DMS114 treated with DMSO at 0.1 percent for 48 hours (cell line): Measurements from ENCODE around the gene USB1.

Experiments used
- DNase-seq: peaks from one replicate; lab custom pipeline; 2025; ENCODE audit not compliant: unreplicated experiment; lab: John Stamatoyannopoulos, UW

Gene USB1

DNA sequence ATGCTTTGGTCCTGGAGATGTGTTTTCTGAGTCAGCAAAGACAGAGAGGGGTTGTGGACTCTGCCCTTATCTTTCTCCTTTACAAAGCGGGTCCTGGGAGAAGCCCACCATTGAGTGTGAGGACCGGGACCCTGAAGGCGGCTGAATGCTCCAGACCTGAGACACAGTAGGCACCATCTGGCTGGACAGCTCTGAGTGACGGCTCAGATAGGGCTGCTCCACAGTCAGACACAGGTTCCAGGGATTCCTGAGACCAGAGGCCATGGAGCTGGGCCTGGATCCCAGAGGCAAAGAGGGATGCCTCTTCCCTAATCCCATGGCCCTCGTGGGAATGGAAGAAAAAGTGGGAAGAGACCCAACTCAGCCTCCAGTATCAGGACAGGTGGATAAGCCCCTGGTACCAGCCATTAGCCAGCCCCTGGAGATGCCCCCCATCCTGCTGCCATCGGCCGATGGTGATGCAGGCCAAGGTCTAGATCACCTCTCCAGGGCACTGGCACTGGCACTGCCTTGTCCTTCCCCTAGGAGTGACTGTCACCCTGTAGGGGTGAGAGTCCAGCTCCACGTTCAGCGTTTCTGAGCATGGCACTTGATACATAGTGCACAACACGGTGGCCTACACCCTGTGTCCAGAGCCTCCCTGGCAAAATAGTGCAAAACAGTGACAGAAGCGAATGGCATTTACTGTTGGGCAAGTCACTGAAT is 29.1 kb downstream of the USB1 start:
- DNase-seq: no peak

DNA sequence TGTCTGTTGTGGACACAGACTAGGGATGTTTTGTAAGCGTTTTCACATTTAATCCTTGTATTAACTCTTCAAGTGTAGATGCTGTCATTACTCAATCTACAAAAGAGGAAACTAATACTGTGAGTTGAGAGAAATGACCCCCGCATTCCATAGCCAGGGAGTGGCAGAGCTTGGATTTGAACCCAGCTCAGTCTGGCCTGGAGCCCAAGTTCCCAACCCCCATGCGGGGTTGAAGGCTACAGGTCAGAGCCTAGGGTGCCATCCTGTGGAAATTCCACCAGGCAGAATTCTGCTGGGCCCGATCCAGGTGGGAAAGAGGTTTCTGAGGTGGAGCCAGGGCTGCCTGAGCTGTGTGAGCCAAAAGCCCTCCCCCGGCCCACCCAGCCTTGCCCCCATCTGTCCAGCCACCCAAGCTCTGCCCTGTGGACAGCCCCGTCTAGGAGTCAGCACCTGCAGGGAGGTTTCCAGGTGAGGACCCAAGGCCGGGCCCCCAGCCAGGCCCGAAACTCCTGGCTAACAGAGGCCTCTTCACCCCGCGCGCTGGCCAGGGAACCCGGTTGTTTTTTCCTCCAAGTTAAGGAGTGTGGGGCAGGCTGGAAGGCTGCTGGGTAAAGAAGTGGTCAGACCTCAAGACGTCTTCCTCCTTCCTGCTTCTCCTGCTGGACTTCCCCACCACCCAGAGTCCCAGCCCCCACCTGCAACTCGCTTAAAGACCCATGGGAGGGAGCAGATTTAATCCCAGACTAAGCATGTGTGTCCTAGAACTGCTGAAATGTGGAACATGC is 30.0 kb downstream of the USB1 start:
- no peak for DNase-seq

DNA sequence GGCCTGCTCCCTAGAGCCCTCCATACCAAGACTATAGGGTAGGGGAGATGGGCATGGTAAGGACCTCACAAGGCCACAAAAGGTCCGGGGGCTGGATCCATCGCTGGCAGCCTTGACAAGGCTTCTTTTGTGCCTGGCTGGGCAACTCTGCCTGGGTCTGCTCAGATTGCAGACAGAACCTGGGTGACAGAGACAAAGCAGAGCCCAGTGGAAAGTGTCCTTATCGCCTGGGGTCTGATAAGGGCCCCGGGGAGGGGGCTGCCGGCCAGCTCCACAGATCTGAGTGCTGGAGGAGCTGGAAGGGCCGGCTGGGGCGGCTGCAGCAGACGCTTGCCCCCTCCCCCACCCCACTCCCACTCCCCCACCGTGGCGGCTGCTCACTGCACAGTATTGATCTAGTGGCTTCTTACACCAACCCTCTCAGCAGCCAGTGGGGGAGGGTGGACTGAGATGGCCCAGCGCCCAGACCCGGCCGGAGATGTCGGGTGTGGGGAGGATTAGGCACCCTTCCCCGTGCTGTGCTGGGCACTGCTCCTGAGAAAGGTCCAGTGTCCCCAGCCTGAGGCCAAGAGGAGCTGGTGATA is 31.6 kb downstream of the USB1 start:
- DNase-seq: no peak

DNA sequence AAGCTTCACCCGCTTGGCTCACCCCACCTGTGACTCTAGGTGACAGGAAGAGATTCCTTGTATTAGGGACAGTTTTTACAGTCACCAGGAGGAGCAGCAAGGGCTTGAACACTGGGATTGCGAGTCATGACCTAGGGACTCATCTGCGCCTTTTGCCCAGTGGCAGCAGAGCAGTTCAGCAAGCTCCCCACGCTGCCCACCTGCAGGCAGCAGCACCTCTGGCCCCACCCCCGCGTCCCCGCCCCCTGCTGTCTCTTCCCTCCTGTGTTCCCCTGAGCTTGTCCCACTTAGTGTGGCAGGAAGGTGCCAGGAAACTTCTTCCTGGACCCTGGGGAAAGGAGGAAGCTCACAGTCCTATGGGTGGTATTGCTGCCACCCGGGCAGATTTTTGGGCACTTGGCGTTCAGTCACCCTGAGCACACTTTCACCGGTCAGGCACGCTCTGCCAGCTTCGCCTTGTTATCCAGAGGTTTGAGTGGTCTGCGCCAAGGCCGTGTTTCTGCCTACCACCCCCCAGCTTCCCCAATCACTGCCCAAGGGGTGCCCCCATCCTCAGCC is 33.0 kb downstream of the USB1 start:
- no peak for DNase-seq

DNA sequence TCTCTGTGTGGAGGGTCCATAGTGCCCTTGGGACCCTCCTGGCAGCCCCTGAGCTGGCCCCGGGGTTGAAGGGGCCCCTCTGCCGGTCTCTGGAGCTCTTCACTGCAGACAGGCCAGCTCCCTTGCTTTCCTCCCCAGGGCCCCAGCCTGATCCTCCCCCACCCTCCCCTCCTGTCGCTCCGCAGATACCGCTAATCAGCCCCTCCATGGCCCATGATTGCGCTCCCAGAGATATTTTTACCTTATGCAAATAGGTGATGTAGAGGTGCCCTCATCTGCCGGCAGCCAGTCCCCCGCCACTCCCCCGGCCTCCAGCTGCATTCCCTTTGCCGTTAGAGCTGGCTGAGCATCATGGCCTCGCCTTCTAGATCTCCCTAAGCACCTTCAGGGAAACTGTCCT is 33.6 kb downstream of the USB1 start:
- no peak for DNase-seq

DNA sequence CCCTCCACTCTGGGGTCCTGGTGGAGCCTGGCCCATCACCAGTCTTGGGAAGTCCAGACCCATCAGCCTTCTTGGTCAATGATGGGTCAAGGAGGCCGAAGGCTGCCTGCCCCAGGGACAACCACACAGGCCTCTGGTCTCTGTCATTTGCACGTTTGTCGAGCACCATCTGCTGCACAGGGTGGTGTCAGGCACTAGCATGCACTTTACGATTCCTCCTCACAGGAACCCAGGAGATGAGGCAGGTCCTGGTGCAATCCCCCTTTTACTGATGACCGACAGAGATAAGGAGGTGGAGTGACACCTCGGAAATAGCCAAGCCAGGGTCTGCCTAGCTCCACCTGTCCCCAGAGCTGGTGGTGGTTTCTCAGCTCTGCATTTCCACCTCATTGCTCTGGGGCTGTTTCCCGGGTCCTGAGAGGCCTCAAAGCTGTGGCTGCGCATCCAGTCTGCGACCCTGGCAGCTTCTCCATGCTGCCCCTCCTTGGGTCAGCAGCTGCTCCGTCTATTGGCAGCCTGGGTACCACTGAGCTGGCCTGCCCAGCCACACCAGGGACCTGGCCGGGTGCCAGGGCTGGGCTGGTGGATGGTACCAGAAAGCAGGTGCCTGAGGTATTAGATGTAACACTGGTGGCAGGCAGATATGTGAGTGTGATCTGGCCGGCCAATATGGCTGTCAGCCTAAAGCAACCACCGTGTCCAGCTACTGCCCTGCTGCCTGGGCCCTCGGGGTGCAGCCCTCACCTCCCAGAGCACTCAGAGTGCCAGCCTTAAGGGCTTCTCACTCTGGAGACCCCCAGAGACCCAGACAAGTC is 34.4 kb downstream of the USB1 start:
- DNase-seq: no peak

DNA sequence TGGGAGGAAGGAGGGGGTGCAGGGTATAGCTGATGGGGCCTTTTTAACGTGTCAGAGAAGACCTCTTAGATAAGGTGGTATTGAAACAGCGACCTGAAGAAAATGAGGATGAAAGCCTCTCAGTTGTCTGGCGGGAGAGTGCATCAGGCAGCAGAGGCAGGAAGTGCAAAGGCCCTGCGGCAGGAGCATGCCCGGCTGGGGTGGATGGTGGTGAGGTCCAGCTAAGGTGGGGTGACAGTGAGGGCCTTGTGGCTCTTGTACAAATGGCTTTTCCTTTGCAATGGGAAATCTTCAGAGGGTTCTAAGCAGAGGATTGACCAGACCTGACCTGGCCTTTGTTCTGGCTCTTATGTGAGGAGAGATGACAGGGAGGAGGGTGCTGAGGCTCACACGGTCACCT is 35.7 kb downstream of the USB1 start:
- DNase-seq: no peak

DNA sequence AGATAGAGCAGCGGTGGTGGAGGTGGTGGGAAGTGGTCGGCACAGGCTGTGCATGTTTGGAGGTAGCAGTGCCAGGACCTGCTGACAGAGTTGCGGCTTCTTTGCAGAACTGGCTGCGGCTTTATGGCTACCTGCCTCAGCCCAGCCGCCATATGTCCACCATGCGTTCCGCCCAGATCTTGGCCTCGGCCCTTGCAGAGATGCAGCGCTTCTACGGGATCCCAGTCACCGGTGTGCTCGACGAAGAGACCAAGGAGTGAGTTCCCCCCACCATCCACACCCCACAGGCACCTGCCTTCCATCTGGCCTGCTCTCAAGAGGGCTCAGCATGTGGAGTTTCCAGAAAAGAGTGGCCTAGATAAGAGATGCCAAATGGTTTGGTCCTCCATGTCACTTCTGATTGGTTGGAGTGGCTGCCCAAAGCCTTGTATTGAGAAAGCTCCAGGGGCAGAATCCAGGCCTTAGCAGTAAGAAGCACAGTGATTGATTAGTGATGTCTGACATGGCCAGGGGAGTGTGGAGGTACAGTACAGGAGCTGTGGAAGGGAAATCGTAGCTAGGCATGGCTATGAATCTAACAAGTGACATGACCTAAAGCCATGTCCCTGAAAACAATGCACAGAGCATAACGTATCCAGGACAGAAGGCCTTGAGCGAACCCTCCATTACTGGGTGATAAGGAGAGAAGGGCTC is 36.3 kb downstream of the USB1 start:
- DNase-seq: no peak

DNA sequence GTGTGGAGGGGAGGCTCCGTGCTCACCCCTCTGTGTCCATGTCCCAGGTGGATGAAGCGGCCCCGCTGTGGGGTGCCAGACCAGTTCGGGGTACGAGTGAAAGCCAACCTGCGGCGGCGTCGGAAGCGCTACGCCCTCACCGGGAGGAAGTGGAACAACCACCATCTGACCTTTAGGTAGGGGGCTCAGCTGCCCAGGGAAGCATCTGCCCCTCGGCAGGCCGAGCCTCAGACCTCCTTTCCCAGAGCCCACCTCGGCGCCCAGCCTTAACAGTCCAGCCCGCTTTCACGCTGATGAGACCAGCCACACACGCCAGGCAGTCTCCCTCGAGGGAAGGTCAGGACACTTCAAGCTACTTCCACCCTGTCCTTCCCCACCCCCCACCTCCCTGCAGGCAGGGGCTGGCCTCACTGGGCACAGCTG is 37.0 kb downstream of the USB1 start:
- no peak for DNase-seq

DNA sequence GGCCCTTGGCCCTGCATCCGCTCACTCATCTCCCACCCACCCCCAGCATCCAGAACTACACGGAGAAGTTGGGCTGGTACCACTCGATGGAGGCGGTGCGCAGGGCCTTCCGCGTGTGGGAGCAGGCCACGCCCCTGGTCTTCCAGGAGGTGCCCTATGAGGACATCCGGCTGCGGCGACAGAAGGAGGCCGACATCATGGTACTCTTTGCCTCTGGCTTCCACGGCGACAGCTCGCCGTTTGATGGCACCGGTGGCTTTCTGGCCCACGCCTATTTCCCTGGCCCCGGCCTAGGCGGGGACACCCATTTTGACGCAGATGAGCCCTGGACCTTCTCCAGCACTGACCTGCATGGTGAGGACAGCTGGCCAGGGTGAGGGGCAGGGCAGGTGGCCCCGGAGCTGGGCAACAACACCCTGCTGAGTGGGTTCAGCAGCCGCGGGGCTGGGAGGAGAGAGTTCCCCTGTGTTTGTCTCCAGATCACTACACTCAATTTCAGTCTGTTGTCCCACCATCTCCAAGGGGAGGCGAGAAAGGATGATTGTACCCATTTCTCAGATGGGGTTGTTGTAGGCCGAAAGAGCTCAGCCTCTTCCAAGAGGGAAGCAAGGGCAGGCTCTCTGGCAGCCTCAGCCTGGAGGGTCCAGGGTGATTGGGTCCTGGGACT is 38.8 kb downstream of the USB1 start:
- DNase-seq: no peak

DNA sequence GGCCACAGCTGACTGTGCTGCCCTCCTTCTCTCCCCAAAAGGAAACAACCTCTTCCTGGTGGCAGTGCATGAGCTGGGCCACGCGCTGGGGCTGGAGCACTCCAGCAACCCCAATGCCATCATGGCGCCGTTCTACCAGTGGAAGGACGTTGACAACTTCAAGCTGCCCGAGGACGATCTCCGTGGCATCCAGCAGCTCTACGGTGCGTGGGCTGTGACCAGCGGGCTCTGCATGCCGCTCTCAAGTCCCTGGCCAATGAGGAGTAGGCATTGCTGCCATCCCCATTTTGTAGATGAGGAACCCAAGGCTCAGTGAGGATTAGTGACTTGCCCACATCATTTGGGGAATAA is 39.3 kb downstream of the USB1 start:
- no peak for DNase-seq

DNA sequence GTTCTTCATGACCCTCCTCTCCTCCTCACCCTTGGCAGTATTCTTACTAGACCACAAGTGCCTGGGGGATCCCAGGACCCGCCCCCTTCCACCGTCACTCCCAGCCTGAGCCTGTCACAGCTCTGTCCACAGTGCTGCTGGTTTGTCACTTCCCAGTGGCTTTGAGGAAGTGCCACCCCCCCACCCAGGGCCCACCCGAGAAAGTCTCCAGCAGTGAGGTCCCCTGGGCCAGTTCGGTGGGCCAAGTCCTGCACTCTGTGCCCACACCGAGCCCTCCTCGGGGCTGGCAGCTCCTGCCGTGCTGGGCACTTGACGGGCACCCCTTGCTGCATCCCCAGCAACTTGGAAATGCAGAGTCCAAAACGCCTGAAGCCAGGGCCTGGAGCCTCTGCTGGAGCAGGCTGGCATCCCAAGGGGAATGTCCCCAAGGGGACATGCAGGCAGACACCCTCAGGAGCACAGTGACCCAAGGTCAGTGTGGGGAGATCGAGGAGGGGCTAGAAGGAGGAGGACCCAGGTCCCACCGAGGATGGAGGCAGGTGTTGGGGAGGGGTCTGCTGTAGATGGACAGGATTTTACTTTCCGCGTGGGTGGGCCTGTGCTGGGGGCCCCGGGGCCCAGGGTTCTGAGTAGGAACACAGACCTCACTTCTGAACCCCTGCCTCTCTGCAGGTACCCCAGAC is 39.9 kb downstream of the USB1 start:
- DNase-seq: no peak

DNA sequence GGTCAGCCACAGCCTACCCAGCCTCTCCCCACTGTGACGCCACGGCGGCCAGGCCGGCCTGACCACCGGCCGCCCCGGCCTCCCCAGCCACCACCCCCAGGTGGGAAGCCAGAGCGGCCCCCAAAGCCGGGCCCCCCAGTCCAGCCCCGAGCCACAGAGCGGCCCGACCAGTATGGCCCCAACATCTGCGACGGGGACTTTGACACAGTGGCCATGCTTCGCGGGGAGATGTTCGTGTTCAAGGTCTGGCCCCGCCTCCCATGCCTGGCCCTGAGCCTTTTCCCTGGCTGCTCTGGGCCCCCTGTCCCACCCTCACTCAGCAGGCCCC is 40.4 kb downstream of the USB1 start:
- DNase-seq: no peak

DNA sequence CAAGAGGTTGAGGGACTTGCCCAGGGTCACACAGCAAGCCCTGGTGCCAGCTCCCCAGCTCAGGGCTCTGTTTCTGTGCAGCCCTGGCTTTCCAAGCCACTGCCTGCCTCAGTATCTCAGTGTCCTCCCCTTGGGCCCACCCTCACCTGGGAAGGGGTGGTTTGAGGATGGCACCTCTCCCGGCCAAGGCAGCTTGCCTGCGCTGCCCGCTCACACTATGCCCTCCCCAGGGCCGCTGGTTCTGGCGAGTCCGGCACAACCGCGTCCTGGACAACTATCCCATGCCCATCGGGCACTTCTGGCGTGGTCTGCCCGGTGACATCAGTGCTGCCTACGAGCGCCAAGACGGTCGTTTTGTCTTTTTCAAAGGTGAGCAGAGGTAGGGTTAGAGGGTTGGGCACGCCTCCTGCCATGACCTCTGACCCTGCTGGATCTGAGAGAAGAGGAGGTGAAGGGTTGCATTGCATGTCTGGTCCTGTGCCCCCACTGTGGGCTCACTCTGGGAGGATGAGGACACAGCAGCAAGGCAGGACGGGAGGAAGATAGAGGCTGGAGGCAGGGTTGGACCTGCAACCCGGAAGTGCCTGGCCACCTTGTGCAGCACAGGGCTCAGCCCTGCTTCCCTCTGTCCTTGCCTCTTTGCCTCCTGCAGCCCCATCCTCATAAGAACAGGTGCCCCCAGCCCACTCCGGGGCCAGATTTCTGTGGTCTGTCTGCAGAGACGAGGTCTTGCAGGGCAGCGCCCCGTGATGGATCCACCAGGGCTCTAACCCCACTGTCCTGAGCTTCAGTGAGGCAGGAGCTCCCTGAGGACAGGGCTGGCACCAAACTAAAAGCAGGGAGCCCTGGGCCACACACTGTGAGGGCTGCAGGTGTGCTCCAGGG is 41.0 kb downstream of the USB1 start:
- DNase-seq: no peak

DNA sequence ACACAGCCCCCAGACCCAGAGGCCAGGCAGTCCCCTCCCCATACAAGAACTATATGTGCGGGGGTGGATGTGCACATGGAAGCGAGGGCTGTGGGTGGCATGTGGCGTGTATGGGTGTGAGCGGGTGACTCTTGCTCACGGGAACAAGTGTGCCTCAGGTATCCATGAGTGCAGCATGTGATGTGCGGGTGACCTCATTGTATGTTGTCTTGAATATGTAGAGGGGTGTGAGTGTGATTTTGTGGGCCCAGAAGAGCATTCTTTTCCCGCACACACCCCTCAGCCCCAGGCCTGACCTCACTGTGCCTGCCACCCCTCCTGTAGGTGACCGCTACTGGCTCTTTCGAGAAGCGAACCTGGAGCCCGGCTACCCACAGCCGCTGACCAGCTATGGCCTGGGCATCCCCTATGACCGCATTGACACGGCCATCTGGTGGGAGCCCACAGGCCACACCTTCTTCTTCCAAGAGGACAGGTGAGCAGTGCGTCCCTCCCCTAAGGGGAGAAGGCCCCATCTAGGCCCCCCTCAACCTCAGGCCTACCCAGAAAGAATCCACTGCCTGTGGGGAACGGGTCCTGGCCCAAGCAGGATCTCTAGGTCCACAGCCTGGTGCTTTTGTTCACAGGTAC is 41.8 kb downstream of the USB1 start:
- DNase-seq: no peak

DNA sequence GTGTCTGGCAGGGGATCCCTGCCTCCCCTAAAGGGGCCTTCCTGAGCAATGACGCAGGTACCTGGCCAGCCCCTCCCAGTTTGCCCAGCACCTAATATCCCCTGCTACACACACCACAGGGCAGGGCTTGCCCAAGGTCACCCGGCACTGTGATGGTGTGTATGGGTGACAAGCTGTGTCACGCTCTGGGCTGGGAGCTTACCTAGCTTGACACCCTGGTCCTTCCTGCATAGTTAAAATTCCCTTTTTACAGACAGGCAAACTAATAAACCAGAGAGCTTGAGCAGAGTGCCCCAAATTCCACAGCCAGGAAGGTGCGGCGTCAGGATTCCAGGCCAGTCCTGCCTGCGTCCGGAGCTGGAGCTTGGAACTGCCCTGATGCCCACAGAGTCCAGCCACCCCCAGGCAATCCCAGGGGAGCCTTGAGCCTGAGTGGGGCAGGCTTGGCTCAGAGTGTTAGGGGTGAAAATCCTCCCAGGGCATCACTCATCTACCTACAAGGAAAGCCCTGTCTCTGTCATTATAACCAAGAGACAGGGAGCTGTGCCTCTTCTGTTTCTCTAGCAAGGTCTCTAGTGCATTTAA is 42.5 kb downstream of the USB1 start:
- DNase-seq: no peak

DNA sequence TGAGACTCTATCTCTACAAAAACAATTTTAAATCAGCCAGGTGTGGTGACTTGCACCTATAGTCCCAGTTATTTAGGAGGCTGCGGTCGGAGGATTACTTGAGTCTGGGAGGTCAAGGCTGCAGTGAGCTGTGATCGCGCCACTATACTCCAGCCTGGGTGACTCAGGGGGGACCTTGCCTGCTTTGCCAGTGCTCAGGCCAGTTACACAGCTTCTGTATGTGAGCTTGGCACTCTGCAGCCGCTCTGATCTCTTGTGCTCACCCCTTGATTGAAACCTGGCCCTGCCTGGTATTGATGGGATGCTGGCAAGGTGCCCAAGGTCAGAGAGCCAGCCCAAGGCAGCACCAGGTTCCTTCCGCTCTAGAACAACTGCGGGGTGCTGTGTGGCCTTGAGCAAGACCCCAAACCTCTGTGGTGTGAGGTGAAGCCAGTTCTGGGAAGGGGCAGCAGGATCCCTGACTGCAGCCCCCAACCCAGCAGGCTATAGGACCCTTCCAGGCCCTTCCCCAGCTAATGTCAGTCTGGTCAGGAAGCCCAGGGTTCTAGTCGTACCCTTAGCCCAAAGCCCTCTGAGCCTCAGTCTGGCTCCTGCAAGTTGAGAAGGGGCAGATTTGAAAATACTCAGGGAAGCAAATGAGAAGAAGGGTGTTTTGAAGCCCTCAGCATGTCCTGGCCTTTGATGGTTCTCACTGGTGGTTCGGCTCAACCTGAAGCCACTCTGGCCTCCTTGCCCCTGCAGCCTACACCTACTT is 43.2 kb downstream of the USB1 start:
- no peak for DNase-seq
